Ectodermal cell (in vitro differentiated cells): ENCODE measurements around the gene MAGEB10. TPM values are rescaled to one million over a fixed set of nuclear protein-coding genes. Genes with fewer than 3 reads are reported as not detected.
"Not testable (repeated sequence)": the region's sequence is repeated elsewhere in the genome, so short reads cannot be mapped to it uniquely, and the experiment has no call there.

Source experiments
- H3K27ac ChIP-seq: 2 replicates; pipeline ENCODE4 v1.7.0; 2013; ENCODE audit warnings: mild to moderate bottlenecking, low read depth, low read length; ENCODE audit not compliant: insufficient read depth, poor library complexity, severe bottlenecking
- H3K27me3 ChIP-seq: 2 replicates; pipeline ENCODE4 v1.7.0; 2013; ENCODE audit warnings: mild to moderate bottlenecking, low read length; ENCODE audit not compliant: insufficient read depth, control insufficient read depth, poor library complexity, severe bottlenecking
- H3K36me3 ChIP-seq: one replicate; pipeline ENCODE4 v1.7.0; 2013; ENCODE audit warnings: low read length; ENCODE audit not compliant: control insufficient read depth, insufficient read depth
- H3K4me1 ChIP-seq: one replicate; pipeline ENCODE4 v1.7.0; 2013; ENCODE audit warnings: low read length; ENCODE audit not compliant: control insufficient read depth, insufficient read depth
- H3K4me3 ChIP-seq: 2 replicates; pipeline ENCODE4 v1.7.0; 2013; ENCODE audit warnings: low read depth, low read length, control low read depth; ENCODE audit not compliant: insufficient read depth
- H3K9me3 ChIP-seq: 2 replicates; pipeline ENCODE4 v1.7.0; 2013; ENCODE audit warnings: mild to moderate bottlenecking, low read length, moderate library complexity; ENCODE audit not compliant: control insufficient read depth
- WGBS, 2 experiments: methylation state at CpG; one replicate each; pipeline ENCODE4 v1.1.7; 2013; ENCODE audit warnings: missing lambda C conversion rate in 2 of 2; 5-methylcytosine and 5-hydroxymethylcytosine counted together
- polyA plus RNA-seq, 4 experiments: library from polyadenylated mRNA; stranded (reverse); fragments of 50-300 nt; gene quantifications; one replicate each; pipeline ENCODE4 v1.2.3, GENCODE V29; 2013

The MAGEB10 gene, protein sequence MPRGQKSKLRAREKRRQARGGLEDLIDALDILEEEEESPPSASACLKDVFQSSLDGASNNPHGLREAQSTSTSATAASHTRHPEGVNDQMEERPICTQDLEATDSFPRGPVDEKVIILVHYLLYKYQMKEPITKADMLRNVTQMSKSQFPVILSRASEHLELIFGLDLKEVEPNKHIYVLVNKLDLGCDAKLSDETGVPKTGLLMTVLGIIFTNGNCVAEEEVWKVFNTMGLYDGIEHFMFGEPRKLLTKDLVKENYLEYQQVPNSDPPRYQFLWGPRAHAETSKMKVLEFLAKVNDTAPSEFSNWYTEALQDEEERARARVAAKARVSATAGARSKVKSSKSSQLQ
- polyA plus RNA-seq (2013, experiment 1 of 4), result not detected
- polyA plus RNA-seq (2013, experiment 2 of 4), result not detected
- polyA plus RNA-seq (2013, experiment 3 of 4), result not detected
- not detected for polyA plus RNA-seq (2013, experiment 4 of 4)

DNA sequence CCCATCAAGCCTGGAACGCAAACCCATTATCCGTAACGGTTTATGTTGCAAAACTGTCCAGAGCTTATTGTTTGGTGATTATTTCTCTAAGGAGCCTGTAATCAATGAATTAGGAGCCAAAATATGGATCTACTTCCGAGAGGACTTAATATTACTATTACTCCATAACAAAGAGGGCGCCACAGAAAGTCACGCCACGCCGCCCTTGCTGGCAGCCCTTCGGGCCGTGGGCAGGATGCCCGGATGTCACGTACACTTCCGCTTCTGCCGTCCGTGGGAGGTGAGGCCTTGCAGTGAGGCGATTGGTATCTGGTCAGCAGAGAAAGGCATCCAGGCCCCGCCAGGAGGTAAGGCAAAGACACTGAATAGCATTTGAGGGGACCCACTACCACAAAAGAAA lies at the start of gene MAGEB10:
Gene MAGEB10, plus strand, starts transcription at position 301 of the 400 bp plus-strand sequence. CDS start 13,317 bp downstream, outside the sequence.
- Histone ChIP-seq H3K4me3 (no peak within 1 kb of the TSS), H3K9me3 (no peaks in the 10 kb centered on the region), H3K27ac (no peak within 1 kb of the TSS), H3K27me3 (no peaks in the 10 kb centered on the region), H3K36me3 (no peaks in the 10 kb centered on the region), H3K4me1 (no peaks in the 10 kb centered on the region)
- 90 to 95% methylated on average over 15 to 17 of the region's 17 CpGs for WGBS, 2 experiments

DNA sequence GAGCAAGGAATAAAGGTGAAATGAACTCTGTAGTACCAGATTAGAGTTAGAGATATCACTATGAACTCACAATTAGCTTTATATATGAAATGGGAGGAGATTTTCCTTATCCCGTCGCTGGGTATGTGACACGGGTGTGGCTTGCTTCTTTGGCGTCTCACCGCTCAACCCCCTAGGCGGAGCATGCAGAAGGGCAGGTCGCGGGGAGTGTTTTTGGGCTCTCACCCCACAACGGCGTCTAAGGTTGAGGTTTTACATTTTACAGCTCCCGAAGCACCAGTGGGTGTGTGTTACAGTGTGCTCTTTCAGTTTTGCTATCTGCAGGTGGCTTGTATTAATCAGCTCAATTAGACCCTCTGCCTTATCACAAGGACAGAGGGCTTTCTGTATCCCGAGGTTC lies 42.1 kb upstream of the MAGEB10 start:
- no peaks in the 10 kb centered on the region for H3K27me3 ChIP-seq

DNA sequence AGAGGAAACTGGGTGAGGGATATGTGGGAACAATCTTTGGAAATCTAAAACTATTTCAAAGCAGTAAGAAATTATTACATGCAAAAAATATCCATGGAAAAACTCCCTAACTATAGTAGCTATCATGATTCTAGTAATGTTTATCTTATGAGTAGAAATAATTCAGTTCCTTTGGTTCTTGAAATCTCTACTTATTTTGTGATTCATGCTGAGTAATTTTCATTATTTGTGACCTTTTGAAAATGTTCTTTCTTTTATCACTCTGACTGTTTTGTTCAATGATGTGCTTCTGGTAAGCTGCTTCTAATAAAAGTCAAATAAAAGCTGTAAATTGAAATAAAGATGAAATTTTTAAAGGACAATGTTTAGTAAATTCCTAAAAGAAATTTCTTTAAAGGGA lies 40.4 kb upstream of the MAGEB10 start:
- H3K4me3 ChIP-seq, result no peak overlapping the region
- H3K27ac ChIP-seq, result no peak overlapping the region
- no peaks in the 10 kb centered on the region for H3K36me3 ChIP-seq
- H3K9me3 ChIP-seq, result no peaks in the 10 kb centered on the region
- H3K4me1 ChIP-seq, result no peaks in the 10 kb centered on the region
- H3K27me3 ChIP-seq, result no peaks in the 10 kb centered on the region

More for the DNA sequence above, 42.1 kb upstream of the MAGEB10 start:
- Histone ChIP-seq H3K27ac (no peak overlapping the region), H3K4me1 (no peaks in the 10 kb centered on the region), H3K36me3 (no peaks in the 10 kb centered on the region), H3K4me3 (no peak overlapping the region), H3K9me3 (no peaks in the 10 kb centered on the region)
- 86 to 91% methylated on average over 10 to 11 of the region's 12 CpGs for WGBS, 2 experiments

DNA sequence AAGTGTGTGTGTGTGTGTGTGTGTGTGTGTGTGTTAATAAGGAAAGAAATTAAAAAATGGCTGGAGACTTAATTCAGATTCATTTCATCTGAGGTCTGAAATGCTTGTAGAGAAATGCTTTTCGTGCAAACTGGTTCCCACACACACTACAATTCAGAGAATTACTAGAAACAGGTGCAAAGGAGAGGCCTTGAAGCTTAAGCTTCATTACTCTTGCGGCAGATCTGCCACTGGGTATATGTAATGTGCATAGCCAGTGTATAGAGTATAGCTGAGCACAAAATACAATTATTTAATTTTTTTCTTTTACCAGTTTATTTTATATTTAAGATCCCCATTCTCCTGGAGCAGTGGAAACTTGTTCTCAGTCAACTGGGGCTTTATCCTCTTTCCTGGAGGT lies 31.8 kb upstream of the MAGEB10 start:
- H3K4me3 ChIP-seq, result no peak overlapping the region
- H3K36me3 ChIP-seq, result no peaks in the 10 kb centered on the region
- 83% methylated on average over 1 of the region's 2 CpGs; no CpG with 5 or more reads in 1 of the 2 experiments for WGBS, 2 experiments
- H3K27ac ChIP-seq, result no peak overlapping the region
- H3K9me3 ChIP-seq, result no peaks in the 10 kb centered on the region
- no peaks in the 10 kb centered on the region for H3K4me1 ChIP-seq
- no peaks in the 10 kb centered on the region for H3K27me3 ChIP-seq

DNA sequence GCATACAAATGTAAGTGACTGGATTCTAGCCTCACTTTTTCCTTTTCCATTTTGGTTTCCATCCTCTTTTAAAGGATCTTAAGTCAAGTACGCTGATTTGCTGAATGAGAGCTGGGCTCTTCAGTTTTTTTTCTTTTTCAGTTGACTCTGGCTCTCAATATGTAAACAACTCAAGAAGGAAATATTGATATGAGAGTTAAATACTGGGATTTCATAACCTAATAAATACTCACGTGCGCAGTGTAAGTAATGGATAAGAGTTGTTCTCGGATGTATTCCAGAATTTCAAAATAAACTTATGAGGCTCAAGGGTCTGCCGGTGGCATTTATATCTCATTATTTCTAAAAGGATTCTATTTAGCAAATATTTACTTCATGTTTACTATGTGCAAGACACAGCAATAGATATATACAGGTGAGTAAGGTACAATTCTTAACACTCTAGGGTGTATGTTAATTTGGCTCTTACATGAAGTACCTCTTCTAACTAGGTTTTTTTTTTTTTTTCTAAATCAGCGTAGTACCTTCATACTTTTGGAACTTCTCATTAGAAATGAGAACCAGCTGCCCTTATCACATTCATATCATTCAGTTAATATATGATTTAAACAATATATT lies 11.0 kb upstream of the MAGEB10 start:
- H3K27ac ChIP-seq, result no peak overlapping the region

DNA sequence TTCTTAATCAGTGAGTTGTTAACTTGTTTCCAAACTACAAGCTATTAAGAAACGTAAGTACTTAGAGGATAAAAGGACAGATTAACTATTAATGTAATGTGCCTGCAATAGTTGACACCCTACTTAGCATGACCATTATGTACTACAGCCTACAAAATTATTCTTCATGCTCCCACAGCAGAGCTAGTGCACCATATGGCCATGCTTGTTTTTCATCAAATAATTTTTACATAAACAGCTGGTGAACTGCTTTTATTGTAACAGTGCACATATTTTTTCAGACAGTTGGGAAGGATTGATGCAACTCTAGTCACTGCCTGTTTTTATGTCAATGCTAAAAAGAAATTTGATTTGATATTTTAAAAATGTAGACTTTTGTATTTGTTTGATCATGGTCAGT lies 10.2 kb upstream of the MAGEB10 start:
- H3K27ac ChIP-seq, result no peak overlapping the region
- H3K4me1 ChIP-seq, result no peaks in the 10 kb centered on the region
- H3K27me3 ChIP-seq, result no peaks in the 10 kb centered on the region
- H3K9me3 ChIP-seq, result no peaks in the 10 kb centered on the region
- H3K36me3 ChIP-seq, result no peaks in the 10 kb centered on the region
- H3K4me3 ChIP-seq, result no peak overlapping the region
- no CpG with 5 or more reads among the region's 1 CpG for WGBS, 2 experiments

More for the DNA sequence above, 11.0 kb upstream of the MAGEB10 start:
- Histone ChIP-seq H3K4me3 (no peak overlapping the region), H3K9me3 (no peaks in the 10 kb centered on the region), H3K36me3 (no peaks in the 10 kb centered on the region), H3K4me1 (no peaks in the 10 kb centered on the region), H3K27me3 (no peaks in the 10 kb centered on the region)
- WGBS, 2 experiments, result 100% methylated on average over 3 of the region's 6 CpGs; no CpG with 5 or more reads in 1 of the 2 experiments

DNA sequence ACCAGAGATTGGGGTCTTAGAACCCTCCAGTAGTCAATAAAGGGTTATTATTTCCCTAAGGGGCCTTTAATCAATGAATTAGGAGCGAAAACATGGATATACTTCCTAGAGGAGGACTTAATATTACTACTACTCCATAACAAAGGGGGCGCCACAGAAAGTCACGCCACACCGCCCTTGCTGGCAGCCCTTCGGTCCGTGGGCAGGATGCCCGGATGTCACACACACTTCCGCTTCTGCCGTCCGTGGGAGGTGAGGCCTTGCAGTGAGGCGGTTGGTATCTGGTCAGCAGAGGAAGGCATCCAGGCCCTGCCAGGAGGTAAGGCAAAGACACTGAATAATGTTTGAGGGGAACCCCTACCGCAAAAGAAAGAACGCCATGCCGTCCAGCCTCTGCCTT lies 436 bp downstream of the MAGEB10 start:
- Histone ChIP-seq H3K27ac (no peak overlapping the region), H3K9me3 (no peaks in the 10 kb centered on the region), H3K36me3 (no peaks in the 10 kb centered on the region), H3K4me1 (no peaks in the 10 kb centered on the region), H3K27me3 (no peaks in the 10 kb centered on the region), H3K4me3 (no peak overlapping the region)
- 97 to 98% methylated on average over 11 to 13 of the region's 14 CpGs for WGBS, 2 experiments

DNA sequence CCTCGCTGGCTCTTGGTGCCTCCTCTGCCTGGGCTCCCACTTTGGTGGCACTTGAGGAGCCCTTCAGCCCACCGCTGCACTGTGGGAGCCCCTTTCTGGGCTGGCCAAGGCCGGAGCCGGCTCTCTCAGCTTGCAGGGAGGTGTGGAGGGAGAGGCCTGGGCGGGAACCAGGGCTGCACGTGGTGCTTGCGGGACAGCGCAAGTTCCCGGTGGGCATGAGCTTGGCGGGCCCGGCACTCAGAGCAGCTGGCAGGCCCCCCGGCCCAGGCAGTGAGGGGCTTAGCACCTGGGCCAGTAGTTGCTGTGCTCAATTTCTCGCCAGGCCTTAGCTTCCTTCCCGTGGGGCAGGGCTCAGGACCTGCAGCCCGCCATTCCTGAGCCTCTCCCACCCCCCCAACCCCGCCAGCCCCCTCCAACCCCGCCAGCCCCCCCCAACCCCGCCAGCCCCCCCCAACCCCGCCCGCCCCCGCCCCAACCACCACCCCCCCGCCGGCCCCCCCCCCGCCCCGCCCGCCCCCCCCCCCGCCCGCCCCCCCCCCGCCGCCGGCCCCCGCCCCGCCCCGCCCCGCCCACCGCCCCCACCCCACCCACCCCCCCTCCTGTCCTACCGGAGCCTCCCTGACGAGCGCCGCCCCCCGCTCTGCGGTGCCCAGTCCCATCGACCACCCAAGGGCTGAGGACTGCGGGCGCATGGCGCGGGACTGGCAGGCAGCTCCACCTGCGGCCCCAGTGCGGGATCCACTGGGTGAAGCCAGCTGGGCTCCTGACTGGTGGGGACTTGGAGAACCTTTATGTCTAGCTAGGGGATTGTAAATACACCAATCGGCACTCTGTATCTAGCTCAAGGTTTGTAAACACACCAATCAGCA lies 1.4 kb downstream of the MAGEB10 start:
- not testable (repeated sequence) for H3K27ac ChIP-seq, H3K9me3 ChIP-seq, H3K36me3 ChIP-seq, H3K4me3 ChIP-seq, H3K4me1 ChIP-seq, H3K27me3 ChIP-seq
- WGBS, 2 experiments, result 93 to 98% methylated on average over 18 to 26 of the region's 50 CpGs

DNA sequence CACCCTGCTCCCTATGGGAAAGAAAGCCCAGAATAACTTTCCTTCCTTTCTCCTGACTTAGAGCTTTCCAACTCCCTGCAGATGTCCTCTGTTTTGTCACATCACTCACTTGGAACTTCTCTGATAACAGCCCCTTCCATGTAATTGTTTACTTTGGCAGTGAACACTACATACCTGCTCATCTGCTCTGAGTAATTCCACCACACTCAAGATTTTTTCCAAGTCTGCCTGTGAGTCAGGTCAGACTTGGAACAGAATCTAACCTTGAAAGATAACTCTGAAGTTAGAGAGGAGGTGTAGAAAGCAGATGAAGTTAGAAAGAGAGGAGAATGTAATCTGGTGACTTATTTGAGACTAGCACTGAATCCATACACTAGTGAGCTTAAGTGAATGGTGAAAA lies 7.4 kb downstream of the MAGEB10 start:
- Histone ChIP-seq H3K27me3 (no peaks in the 10 kb centered on the region), H3K4me1 (no peaks in the 10 kb centered on the region), H3K27ac (no peak overlapping the region), H3K9me3 (no peaks in the 10 kb centered on the region), H3K36me3 (no peaks in the 10 kb centered on the region), H3K4me3 (no peak overlapping the region)

DNA sequence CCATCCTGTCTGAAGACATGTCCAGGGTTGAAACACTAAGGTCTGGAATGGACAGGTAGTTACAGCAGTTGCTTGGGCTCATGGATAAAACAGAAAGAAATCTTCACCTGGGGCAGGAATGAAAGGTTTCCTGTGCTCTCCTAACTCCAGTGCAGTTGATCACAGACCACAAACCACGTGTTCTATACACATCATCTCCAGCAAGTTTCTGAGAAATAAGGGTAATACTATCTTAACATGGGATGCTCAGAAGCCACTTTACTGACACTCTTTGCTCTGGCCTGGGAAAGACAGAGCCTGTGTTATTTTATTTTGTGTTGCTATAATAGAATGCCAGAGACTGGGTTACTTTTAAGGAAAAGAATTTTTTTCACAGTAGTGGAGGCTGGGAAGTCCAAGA lies 16.0 kb downstream of the MAGEB10 start:
- H3K27ac ChIP-seq, result no peak overlapping the region
- no peaks in the 10 kb centered on the region for H3K9me3 ChIP-seq
- no peaks in the 10 kb centered on the region for H3K27me3 ChIP-seq
- WGBS, 2 experiments, result 100% methylated on average over 1 of the region's 1 CpG; no CpG with 5 or more reads in 1 of the 2 experiments
- H3K36me3 ChIP-seq, result no peaks in the 10 kb centered on the region
- no peaks in the 10 kb centered on the region for H3K4me1 ChIP-seq
- H3K4me3 ChIP-seq, result no peak overlapping the region
